Vagina (tissue), 2 donors: Measurements from ENCODE around the gene EGFLAM. TPM values are rescaled to one million over a fixed set of nuclear protein-coding genes. Genes with fewer than 3 reads are reported as not detected.

Source experiments
- DNase-seq, 2 donors: peaks; one replicate each; pipeline ENCODE4 v3.0.0-alpha.2; 2017; ENCODE audit errors: extremely low spot score in 2 of 2
- H3K27ac ChIP-seq: fragments of 200-600 bp; sonication (generic); one replicate; pipeline ENCODE4 v1.5.1; 2019
- H3K27me3 ChIP-seq: fragments of 200-600 bp; sonication (generic); one replicate; pipeline ENCODE4 v1.5.1; 2019
- H3K36me3 ChIP-seq, 2 donors: fragments of 200-600 bp; sonication (generic); one replicate each; pipeline ENCODE4 v1.5.1; 2017 to 2019
- H3K4me1 ChIP-seq: fragments of 200-600 bp; sonication (generic); one replicate; pipeline ENCODE4 v1.5.1; 2019
- H3K4me3 ChIP-seq, 2 donors: fragments of 200-600 bp; sonication (generic); 1 replicate in 1 of 2; 2 replicates in 1 of 2; pipeline ENCODE4 v1.5.1; 2016 to 2019
- H3K9me3 ChIP-seq: fragments of 200-600 bp; sonication (generic); one replicate; pipeline ENCODE4 v1.5.1; 2019
- POLR2A ChIP-seq, 2 donors: fragments of 450-650 bp; IDR thresholded peaks; one replicate each; pipeline ENCODE4 v1.6.1; 2017; ENCODE audit warnings: antibody characterized with exemption in 2 of 2, mild to moderate bottlenecking in 2 of 2, moderate library complexity in 2 of 2
- POLR2AphosphoS5 ChIP-seq, 2 donors: sonication (generic); formaldehyde crosslinking; IDR thresholded peaks; one replicate each; pipeline ENCODE4 v1.9.0; 2017; ENCODE audit warnings: antibody characterized with exemption in 2 of 2, mild to moderate bottlenecking in 2 of 2, low read depth in 1 of 2; ENCODE audit not compliant: insufficient read depth in 1 of 2
- intact Hi-C: fragments of 100-400 bp; cut with DNase I; formaldehyde crosslinking; loops from one replicate; pipeline ENCODE4 v1.15.1; 2023
- total RNA-seq: library from RNA; depleted of rRNA; stranded (reverse); fragments of >200 nt; gene quantifications from one replicate; pipeline ENCODE4 v1.2.3, GENCODE V29; 2016
- TF ChIP-seq, protein P1 (sequence below), 3 experiments: fragments of 450-650 bp in 2 of 3; fragments of 200-600 bp in 1 of 3; sonication (generic) in 1 of 3; IDR thresholded peaks; one replicate each; pipeline ENCODE4 v1.5.1; 2017 to 2019; ENCODE audit warnings: antibody characterized with exemption in 3 of 3, mild to moderate bottlenecking in 2 of 3, moderate library complexity in 2 of 3

The EGFLAM gene
- total RNA-seq, 1 donor from 2014 or later: 15.2 TPM

DNA sequence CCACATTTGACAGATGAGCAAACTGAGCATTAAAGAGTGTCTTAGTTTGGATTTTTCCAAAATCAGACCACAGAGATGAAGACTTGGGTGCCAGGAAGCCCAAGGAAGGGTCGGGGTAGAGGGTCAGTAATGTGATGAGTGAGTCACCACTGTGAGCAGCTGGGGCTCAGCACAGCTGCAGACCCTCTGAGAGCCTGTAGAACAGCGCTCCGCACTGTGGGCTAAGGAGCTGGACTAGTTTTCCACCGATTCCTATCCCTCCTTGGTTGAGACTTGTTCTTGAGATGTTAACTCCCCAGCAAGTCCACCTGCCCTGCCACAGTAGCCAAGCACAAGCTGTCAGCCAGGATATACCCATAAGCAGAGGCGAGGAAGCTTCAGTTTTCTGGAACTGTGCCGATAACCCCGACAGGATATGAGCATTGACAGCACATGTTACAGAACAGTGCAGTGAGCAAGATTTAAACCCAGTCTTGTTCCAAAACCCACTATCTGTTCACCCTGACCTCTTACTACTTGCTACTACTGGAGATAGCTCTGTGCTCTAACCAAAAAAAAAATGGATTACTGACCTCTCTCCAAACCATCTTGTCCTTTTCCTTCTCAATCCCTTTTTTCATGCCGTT is 31.8 kb downstream of the EGFLAM start:
- DNase-seq: no peak

DNA sequence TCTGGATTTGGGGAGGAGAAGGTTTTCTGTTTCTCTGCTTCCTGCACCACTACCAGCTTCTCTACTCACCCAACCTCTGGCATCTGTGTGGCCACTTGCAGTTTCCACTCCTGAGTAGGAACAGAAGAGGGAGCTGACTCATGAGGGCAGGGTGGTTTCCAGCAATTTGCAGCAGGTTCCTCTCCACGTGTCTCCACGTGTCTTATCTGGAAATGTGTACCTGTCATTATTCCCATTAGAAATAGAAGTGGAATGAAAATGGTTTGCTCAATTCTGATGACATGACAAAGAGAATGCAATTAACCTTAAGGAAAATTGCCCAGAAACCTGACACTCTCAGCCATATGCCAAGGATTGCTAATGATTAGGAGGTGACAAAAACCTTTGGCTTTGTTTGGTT is 33.0 kb downstream of the EGFLAM start:
- intact Hi-C loops: no loop called here

More for the DNA sequence above, 31.8 kb downstream of the EGFLAM start:
- intact Hi-C loops: no loop called here
- no peaks in the 10 kb centered on the region for H3K27me3 ChIP-seq
- no peak overlapping the region for H3K4me3 ChIP-seq
- no peaks in the 10 kb centered on the region for H3K36me3 ChIP-seq
- no peaks in the 10 kb centered on the region for H3K4me1 ChIP-seq
- TF ChIP-seq POLR2AphosphoS5 (IDR thresholded peaks at IDR 0.05; ENCODE audit: insufficient read depth in 1 of 2, low read depth in 1 of 2) (no peak), POLR2A (IDR thresholded peaks at IDR 0.05) (no peak)
- TF ChIP-seq, protein P1, sequence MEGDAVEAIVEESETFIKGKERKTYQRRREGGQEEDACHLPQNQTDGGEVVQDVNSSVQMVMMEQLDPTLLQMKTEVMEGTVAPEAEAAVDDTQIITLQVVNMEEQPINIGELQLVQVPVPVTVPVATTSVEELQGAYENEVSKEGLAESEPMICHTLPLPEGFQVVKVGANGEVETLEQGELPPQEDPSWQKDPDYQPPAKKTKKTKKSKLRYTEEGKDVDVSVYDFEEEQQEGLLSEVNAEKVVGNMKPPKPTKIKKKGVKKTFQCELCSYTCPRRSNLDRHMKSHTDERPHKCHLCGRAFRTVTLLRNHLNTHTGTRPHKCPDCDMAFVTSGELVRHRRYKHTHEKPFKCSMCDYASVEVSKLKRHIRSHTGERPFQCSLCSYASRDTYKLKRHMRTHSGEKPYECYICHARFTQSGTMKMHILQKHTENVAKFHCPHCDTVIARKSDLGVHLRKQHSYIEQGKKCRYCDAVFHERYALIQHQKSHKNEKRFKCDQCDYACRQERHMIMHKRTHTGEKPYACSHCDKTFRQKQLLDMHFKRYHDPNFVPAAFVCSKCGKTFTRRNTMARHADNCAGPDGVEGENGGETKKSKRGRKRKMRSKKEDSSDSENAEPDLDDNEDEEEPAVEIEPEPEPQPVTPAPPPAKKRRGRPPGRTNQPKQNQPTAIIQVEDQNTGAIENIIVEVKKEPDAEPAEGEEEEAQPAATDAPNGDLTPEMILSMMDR (IDR thresholded peaks at IDR 0.05): no peak
- no peak overlapping the region for H3K27ac ChIP-seq
- no peaks in the 10 kb centered on the region for H3K9me3 ChIP-seq

DNA sequence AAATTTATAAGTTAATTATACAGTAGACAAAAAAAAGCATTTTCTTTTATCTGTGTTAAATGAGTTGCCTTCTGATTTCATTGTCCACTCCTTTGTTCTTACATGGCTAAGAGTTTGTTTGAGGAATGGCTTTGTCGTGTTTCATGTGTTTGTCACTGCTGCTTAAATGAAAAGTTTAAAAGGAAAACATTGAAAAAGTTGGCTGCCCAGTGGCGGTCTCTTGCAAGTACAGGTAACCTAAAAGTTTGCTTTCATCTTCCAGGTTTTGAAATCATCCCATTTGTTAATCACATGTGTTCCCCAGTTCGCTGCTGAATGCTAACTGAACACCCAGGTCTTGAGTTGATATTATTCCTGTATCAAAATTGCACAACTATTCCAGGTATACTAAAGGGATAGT is 33.9 kb downstream of the EGFLAM start:
- intact Hi-C loops: no loop called here
- DNase-seq: no peak
- Histone ChIP-seq H3K4me1 (no peaks in the 10 kb centered on the region), H3K4me3 (no peak overlapping the region), H3K36me3 (no peaks in the 10 kb centered on the region), H3K9me3 (no peaks in the 10 kb centered on the region), H3K27me3 (no peaks in the 10 kb centered on the region), H3K27ac (no peak overlapping the region)
- TF ChIP-seq, protein P1 (IDR thresholded peaks at IDR 0.05): no peak
- TF ChIP-seq POLR2AphosphoS5 (IDR thresholded peaks at IDR 0.05; ENCODE audit: insufficient read depth in 1 of 2, low read depth in 1 of 2) (no peak), POLR2A (IDR thresholded peaks at IDR 0.05) (no peak)

More for the DNA sequence above, 33.0 kb downstream of the EGFLAM start:
- TF ChIP-seq, protein P1 (IDR thresholded peaks at IDR 0.05): no peak
- TF ChIP-seq POLR2A (IDR thresholded peaks at IDR 0.05) (no peak), POLR2AphosphoS5 (IDR thresholded peaks at IDR 0.05; ENCODE audit: insufficient read depth in 1 of 2, low read depth in 1 of 2) (no peak)
- Histone ChIP-seq H3K9me3 (no peaks in the 10 kb centered on the region), H3K4me1 (no peaks in the 10 kb centered on the region), H3K36me3 (no peaks in the 10 kb centered on the region), H3K4me3 (no peak overlapping the region), H3K27ac (no peak overlapping the region), H3K27me3 (no peaks in the 10 kb centered on the region)
- DNase-seq: no peak

DNA sequence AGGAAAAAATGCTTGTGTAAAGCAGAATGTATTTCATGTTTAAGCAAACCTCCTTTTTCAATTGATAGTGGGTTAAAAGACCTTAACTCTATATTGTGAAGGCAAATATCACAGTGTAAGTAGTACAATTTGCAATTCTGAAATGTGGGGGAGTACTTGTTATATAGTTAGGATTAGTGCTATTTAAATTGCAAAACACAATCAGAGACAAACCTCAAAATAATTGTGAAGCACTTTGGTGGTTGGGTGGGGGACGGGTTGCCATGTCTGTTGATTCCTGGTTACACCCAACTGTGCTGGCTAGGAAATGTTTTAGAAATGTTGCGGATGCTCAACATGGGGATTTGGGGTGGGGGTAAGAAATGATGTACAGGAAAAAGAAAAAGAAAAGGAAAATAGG is 37.4 kb downstream of the EGFLAM start:
- no peak for DNase-seq
- no peaks in the 10 kb centered on the region for H3K9me3 ChIP-seq
- H3K36me3 ChIP-seq: no peaks in the 10 kb centered on the region
- no peaks in the 10 kb centered on the region for H3K27me3 ChIP-seq
- H3K4me1 ChIP-seq: no peaks in the 10 kb centered on the region
- TF ChIP-seq POLR2AphosphoS5 (IDR thresholded peaks at IDR 0.05; ENCODE audit: insufficient read depth in 1 of 2, low read depth in 1 of 2): no peak
- intact Hi-C loops: no loop called here
- H3K4me3 ChIP-seq: no peak overlapping the region
- no peak overlapping the region for H3K27ac ChIP-seq

DNA sequence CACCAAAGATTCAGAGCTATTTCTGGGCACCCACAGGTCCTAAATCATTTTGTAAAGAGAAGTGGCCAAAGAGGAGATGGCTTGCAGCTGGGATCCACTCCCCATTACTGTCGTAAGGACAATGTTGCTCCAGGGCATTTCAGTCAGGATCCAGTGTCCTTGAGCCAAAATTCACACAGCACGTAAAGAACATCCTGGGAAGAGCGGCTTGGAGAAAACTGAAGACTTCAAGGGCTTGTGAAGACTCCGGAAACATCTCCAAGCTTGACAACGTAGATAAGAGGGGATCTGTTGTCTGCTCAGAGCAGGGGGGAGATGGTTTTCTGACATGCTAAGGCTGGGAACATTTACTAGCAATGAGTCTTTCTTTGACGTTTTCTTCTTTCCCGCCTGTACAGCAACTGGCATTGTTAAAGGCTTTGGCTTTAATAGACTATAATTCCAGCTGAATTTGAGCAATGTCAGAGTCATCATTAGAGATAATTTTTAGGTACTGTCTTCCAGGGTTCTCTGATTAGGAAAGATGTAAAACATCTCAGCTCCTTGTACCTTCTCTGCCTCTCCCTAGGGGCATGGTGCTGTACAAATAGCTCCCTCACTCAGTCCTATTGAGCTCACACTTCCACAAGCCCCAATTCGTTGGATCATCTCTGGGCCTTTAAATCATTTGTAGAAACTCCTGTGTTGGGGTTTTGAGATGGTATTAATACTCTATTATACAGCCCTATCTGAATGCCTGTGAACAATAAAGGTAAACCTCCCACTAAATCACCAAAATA is 39.7 kb downstream of the EGFLAM start:
- H3K4me1 ChIP-seq: no peaks in the 10 kb centered on the region
- H3K27ac ChIP-seq: no peak overlapping the region
- TF ChIP-seq POLR2AphosphoS5 (IDR thresholded peaks at IDR 0.05; ENCODE audit: insufficient read depth in 1 of 2, low read depth in 1 of 2) (no peak), POLR2A (IDR thresholded peaks at IDR 0.05) (no peak)
- TF ChIP-seq, protein P1 (IDR thresholded peaks at IDR 0.05): no peak
- intact Hi-C loops: no loop called here
- peak in 1 of 2 donors; percentile 92 for DNase-seq
- no peaks in the 10 kb centered on the region for H3K36me3 ChIP-seq
- H3K27me3 ChIP-seq: no peaks in the 10 kb centered on the region
- H3K9me3 ChIP-seq: no peaks in the 10 kb centered on the region
- H3K4me3 ChIP-seq: no peak overlapping the region
